HG02884 (cell line): ENCODE data around the gene MAPKAP1.

ENCODE experiments used
- ATAC-seq: cut with Tn5 transposase; IDR thresholded peaks from one replicate; pipeline ENCODE4 v1.9.1; 2021; ENCODE audit warnings: mild to moderate bottlenecking, moderate library complexity; ENCODE audit not compliant: unreplicated experiment

The MAPKAP1 gene

DNA sequence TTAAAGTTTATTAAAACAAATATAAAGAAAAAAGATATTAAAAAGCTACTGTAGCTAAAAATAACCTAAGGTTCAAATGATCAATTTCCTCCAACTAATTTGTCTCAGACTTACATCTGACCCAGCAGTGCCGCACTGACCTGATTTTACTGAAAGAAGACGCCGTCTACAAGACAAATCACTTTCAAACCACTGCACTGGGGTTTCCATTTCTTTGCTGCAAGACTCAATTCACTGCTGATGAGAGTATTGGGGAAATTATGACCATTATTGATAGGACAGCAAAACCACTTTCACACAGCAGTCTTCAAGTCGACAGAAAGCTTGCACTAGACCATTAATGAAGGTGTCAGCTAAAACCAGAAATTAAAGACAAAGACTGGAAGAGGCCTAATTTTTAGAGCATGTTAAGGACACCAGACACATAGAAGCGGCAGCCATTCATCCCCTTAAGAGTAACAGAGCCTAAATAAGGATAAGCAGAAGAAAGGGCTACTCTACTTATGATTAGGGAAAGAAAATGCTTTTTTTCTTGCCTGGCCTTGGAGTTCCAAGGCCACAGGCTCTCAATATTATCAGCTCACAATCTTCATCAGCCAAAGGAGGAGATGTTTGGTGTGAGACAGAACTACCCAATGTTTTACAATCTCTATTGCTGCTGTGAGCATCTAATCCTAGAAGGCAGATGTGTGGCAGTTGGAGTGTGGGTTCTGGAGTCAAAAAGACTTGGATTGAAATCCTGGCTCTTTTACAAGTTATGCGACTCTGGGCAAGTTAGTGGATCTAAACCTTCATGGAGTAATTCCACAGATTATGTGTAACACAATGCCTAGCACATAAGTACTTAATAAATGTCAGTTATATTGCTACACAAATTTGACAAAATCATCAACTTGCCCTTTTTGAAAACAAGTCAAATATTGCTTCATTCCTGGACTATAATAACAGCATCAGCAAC lies 190.7 kb downstream of the MAPKAP1 start:
- no peak for ATAC-seq

DNA sequence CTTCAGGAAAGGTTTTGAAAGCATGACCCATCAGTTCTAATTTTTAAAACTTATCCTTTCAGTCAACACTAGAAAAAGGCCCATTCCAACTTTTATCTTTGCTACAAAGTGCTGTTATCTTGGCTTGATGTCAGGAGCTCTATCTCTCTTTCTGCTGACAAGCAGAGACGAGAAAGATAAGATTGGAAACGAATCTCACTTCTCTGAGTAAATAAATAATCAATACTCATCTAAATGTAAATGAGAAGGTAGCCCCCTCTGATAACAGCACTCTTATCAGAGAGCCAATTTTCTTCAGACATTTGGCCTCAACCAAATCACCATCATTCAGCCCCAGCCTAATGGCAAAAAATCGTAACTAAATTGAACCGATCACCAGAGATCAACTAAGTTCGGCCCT lies 191.7 kb downstream of the MAPKAP1 start:
- no peak for ATAC-seq

DNA sequence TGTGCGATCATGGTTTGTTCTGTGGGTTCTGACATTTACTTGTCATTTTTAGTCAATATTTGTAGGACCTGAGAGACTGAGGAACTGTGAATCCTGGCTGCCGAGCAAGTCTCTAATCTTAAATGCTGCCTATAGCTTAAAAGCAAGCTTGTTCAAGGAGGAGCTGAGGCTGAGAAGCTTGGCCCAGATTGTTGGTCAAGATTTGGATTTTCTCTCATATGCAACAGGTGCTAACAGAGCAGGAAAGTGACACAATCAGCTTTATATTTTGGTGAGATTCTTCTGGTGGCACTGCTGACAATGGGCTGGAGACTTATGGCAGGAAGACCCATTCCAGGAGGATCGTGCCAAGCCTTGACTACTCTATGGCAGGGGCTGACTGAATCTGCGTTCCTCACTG lies 192.5 kb downstream of the MAPKAP1 start:
- no peak for ATAC-seq

DNA sequence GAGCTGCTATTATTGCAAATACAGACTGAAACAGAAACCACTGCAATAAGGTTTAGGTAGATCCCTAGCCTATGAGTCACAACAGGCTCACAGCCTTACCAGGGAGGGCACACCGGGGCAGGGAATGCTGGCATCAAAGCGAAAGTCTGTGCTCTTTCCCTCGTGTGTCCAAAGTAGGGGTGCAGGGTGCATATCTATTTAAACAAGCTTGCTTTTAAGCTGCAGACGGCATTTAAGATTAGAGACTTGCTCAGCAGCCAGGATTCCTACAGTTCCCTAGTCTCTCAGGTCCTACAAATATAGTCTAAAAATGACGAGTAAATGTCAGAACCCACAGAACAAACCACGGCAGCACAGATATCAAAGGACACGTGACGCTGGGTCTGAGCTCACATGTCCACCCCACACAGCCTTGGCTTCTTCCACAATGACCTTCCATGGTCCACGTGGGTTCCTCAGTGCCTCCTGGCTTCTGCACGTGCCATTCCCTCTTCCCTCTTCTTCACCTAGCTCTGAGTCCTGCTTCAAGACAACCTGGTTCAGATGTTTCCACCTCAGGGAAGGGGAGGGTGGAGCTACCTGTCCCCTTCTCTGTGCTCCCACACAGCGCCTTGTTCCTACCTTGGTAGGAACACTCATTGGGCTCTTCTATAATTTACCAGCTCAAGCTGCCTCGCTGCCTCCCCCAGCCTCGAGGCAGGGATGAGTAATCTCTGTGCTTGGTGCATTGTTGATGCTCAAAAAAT lies 193.2 kb downstream of the MAPKAP1 start:
- peak; percentile 87 for ATAC-seq

DNA sequence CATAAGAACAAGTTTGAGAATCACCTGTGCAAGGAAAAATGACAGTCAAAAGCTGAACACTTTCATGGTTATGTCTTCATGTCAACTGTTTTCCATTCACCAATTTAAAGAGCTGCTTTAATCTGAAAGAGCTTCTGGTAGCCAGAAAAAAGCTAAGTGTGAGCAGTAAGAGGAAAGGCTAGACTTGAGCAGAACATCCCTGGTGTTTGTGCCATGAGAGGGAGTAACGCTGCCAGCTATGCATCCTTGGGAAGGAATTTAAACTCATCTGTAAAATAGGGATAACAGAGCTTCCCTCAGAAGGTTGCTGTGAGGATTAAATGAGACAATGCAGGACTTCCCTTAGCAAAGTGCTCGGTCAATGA lies 193.7 kb downstream of the MAPKAP1 start:
- ATAC-seq: no peak

DNA sequence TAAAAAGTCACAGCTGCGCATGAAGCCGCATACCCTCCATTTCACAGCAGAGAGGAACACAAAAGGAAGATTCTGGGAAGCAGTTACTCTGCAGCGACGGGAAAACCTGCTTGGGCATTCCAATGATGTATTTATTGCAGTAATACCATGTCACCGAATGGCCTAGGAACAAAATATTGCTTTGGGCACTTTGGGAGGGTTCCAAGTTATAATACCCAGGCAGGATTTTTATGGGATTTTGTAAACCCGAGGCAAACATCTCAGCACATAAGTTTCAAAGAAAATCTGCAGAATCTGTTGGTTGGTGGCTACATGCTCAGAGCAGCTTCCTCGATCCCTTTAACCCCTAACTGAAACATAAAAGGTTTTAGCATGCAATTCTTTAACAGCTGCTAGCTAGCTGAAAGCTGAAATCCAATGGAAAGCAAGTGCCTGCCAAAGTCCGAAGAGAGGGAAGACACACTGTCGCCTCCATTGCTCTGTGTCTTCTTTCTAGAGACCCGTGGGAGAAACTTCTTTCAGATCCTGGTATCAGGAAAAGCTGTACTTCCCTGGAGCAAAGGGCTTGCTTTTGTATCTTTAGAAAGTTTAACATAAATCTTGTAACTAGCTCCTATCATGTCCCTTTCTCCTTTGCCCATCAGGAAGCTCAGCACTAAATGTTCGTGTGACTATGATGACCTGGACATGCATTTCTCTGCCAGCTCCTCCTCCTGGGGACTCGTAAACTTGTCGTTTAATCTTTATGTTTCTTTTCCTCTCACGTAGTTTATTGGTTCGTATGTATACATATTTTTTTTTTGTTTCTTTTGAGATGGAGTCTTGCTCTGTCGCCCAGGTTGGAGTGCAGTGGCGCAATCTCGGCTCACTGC lies 195.0 kb downstream of the MAPKAP1 start:
- ATAC-seq: no peak

DNA sequence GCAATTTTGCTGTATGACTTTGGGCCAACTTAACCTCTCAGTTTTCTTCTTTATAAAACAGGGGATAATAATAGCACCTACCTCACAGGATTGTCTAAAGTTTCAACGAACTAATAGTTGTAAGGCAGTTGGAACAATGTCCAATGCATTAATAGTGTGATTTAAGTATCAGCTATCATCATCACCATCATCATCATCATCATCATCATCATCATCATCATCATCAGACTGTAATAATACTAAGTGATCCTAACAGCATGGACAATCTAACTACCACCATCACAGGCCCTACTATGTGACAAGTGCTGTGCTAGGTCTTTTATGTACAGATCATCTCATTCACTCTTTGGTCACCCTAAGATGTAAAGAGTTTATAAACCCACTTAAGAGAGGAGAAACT lies 196.0 kb downstream of the MAPKAP1 start:
- ATAC-seq: no peak

DNA sequence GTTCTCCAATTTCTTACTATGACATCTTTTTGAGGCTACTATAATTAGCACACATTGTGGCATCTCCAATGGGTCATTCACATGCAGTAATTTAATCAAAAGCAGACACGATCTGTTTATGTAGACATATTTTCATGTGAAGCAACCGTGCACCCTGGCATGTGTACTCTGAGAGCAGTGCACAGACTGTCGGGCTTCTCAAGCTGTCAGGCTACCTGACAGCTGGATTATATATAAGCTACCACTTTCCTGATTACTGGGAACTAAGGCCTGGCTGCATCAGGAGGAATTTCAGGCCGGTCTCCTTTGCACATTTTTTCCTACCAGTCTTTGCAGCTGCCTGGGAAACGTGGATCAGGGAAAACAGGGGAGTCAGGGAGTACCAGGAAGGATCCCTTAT lies 197.5 kb downstream of the MAPKAP1 start:
- ATAC-seq: no peak

DNA sequence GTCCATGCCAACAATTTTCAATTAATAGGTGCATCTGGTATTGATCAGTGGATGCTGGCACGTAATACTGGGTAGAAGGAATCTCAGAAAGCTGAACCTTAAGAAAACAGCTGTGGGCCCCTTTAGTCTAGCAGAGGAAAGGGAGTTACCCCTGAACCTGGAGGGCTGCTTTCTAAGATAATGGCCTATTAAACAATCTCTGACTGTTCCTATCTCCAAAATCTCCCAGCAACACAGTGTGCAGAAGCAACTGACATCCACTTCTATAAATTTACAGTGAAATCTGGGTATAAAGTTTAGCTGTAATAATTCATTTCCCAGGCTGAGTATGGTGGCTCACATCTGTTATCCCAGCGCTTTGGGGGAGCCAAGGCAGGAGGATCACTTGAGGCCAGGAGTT lies 198.8 kb downstream of the MAPKAP1 start:
- no peak for ATAC-seq

DNA sequence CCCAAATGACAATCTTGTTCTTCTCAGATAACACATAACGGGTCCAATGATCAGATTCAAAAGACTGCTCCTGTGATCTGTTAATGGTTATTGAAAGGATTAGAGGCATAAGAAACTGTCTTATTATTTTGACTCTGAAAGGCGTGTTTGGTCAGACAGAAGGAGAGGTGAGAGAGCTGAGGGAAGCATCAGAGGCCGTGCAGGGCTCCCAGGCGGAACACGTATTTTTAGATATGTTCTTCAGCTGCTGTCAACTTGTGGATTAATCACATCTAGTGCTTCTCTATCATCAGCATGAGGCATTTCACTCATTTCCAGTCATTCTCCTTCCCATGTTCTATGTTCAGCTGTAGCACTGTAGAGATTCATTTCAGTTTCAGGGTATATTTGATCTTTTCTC lies 199.8 kb downstream of the MAPKAP1 start:
- no peak for ATAC-seq

DNA sequence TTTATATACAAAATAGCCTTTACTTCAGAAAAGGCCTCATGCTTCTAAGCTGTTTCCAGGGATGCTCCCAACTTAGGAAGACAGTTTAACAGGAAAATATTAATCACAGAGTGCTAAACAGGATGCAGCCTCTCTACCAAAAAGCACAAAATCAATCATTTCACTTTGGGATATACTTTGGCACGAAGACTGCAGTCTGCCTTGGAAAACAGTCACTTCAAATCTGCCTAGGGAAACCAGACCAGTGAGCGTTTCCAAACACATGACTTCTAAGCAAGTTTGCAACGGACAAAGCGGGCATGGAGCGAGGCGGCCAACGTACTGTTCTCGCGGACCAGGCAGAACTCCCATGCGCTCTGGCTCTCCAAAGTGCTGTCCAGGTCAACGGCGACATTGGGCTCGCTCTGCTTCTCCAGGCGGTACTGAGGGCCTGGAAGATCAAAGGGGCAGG lies 201.0 kb downstream of the MAPKAP1 start:
- no peak for ATAC-seq

DNA sequence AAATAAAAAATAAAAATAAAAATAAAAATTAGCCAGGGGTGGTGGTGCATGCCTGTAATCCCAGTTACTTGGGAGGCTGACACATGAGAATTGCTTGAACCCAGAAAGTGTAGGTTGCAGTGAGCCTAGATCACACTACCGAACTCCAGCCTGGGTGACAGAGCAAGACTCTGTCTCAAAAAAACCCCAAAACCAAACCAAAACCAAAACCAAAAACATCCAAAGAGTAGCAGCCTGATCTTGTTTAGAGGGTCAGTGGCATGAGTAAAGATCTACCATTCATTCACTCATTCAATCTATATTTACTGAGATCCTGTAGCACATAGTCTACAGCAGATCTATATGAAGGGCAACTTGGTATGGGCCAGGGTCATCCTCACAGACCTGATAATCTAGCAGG lies 202.4 kb downstream of the MAPKAP1 start:
- no peak for ATAC-seq

DNA sequence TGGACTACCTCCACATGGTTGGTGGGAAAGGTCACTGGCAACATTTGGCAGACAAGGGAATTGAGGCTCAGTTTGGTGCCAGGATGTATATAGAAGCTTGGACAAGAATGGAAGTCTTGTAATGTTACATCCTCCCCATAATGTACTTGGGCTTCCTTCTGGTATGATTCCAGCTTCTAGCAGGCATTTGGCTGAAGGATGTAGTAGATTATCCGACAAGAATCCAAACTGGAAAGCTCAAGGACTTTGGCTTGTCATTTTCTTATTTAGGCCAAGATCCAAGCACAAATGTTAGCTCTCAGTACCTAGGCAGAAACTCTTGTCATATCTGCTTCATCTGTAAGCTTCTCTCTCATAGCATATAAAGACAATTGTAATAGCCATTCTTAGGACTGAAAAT lies 209.1 kb downstream of the MAPKAP1 start:
- no peak for ATAC-seq

DNA sequence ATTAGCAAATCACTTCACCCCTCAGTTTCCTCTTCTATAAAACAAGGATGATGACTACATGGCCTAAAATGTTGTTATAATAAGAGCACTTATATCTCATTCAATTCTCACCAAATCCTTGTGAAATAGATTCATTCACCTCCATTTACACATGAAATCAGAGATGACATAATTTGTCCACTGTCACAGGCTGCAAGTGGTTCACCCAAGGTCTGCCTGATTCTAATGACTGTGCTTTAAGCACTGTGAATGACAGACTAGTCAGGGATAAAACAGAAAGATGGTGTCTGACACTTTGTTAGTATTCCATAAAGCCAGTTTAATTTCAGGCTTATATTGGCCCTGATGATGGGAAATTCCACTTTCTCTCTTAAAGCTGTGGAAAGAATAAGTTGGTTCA lies 209.5 kb downstream of the MAPKAP1 start:
- no peak for ATAC-seq

DNA sequence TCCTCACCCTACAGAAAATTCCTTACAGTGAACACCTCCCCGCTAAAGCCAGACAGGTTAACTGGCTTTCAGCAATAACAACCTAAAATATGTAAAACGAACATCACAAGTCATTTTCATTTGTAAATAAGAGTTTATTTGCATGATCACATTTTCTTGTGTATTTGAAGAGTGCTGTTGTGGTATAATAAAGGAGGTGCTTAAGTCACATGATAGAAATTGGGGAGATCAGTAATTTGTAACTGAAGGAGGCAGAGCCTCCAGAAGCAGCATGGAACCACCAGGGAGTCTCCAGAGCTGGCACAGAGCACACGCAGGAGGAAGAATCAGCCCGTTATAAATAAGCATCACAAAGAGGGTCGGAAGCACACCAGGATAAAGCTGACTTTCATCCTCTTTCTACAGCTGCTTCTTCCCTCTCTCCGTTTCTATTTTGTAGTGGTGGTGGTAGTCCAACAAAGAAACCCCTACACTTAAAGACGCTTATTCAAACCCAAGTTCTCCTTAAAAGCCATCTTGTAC lies 210.6 kb downstream of the MAPKAP1 start:
- ATAC-seq: no peak

DNA sequence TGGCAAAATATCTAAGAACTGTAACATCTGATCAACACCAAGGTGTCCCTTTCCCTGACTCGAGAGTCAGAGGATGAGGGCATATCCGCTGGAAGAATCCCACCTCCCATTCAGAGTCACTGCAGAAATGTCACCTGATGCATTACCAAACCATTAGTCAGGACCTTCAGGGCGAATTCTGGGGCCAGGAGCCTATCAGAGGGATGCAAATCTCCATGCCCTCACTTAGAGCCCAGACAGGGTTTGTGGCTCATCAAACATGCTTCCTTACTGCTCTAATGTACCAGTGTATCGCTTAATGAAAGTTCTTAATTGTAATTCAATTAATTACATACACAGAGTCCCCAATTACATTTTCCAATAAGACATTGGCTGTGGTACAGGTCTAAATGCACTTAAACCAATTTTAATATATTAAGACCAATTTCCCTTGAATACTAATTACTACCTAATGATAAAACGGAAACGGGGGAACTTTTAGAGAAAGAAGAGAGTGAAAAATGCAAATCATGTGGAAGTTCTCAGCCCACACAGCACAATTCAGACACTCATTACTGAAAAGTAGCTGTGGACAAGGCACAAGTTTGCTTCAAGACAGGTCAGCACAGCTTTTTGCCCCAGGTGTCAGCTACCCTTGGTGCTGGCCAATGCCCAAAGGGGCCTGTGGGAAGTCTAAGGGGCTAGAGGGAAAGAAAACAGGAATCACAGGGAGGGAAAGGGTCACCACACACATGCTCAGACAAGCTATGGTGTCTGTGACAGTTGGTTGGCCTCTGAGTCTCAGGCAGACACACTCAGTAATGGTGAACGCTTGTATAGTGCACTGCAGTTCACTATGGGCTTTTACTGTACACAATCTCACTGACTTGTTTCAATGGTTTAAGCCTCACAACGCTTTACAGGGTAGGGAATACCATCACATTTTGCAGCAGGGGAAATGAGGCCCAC lies 211.6 kb downstream of the MAPKAP1 start:
- ATAC-seq: peak; percentile 52

DNA sequence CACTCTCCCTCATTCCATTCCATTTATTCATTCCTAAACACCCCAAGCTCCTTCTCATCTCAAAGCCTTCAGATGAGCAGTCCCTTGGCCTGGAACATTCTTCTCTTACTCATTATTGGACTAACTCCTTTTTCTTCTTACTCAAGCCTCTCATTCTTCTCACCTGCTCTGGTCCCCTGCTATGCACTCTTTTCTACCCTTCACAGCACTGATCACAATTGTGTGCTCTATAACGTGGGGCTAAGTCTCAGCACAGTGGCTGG lies 212.4 kb downstream of the MAPKAP1 start:
- ATAC-seq: no peak

DNA sequence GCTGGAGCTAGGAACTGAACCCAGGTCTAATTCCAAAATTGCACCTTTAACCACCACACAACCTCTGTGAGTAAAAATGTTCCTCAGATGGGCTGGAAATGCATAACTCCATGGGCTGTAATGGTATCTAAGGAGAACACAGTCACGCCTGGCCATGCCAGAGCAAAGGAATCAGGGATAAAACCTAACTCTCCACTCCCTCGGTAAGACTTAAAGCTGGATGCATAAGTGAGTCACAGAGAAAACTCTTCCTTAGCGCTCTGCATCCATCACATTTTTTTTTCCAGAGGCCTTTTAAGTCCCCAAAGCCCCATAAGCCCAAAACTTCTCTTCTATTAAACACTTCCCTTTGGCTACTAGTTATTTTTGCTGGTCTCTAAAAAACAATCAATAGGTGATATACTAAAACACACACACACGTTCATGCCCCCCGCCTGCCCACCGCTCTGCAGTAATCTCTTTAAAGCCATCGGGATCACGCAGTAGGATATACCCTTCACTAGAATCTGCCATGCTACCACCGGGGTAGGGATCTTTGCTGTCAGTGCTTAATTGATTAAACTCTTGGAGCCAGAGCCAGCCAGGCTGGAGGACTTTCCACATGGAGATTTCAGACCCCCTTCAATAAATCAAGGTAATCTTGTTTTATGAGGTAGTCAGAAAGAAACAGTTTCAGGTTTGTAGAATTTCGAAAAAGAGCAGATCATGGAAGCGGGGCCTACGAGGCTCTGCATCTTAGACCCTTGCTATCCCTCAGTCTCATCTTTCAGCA lies 212.9 kb downstream of the MAPKAP1 start:
- no peak for ATAC-seq

DNA sequence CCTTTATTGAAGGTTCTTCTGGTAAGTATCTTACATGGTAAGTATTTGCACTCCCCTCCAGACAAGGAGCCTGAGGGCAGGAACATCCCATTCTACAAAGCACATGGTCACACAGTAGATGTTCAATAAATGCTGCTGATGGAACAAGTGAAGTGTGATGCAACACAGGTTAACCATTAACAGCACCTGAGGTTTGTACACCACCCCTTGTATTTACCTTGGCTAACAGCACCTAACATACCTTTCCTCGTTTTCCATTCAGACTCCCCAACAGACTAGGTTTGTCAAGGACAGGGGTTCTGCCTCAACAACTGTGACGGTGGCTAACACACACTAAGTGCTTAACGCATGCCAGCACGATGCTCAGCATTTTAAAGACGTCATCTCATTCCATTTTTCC lies 213.6 kb downstream of the MAPKAP1 start:
- ATAC-seq: no peak
